GM18508 (cell line): ENCODE data around the gene FOXF2.
"Not testable (repeated sequence)": the region's sequence is repeated elsewhere in the genome, so short reads cannot be mapped to it uniquely, and the experiment has no call there.

Source experiments
- ATAC-seq: cut with Tn5 transposase; IDR thresholded peaks from one replicate; pipeline ENCODE4 v1.9.1; 2021; ENCODE audit warnings: moderate number of reproducible peaks; ENCODE audit not compliant: insufficient read depth, unreplicated experiment

FOXF2 gene

DNA sequence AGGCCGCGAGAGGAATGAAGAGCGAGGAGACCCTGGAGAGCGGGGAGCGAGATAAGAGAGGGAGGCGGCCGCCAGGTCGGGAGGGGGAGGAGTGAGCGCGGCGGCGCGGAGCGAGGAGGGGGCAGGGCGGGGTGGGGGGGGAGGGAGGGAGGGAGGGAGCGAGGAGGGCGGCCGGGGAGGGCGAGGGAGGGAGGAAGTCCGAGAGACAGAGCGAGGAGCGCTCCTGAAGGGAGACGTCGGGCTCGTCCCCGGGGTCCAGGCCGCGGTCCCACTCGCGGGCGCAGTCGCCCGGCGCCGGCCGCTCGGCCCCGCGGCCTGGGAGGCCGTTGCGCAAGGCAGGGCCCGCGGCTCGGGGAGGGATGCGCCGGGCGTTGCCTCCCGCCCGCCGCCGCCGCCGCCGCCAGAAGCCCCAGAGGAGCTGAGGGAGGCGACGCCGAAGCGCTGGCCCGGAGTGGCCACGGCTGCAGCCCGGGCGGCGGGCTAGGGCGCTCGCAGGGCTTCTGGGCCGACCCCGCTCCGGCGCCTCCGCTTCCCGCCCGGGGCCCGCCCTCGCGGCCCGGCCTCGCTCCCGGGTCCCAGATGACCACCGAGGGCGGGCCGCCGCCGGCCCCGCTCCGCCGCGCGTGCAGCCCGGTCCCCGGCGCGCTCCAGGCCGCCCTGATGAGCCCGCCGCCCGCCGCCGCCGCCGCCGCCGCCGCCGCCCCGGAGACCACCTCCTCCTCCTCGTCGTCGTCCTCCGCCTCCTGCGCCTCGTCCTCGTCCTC is at the start of gene FOXF2:
FOXF2 (plus strand) TSS at position 208 of the 764 bp plus-strand sequence; CDS start at position 580, 372 bp downstream.
- no peak for ATAC-seq

DNA sequence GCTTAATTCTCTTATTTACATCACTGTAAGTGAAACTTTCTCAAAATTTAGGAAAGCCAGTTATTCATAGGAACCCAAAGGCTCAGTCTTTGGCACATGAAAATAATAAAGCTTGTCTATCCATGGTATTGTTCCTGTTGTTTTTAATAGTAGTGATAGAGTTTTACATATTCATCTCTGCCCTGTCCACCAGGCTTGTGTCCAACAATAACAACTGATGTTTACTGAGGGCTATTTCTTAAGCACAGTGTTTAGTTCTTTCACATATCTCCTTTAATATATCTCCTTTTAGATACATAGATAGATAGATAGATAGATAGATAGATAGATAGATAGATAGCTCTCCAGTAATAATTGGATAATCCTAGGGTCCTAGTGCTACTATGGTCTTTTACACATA is 43.3 kb upstream of the FOXF2 start:
- no peak for ATAC-seq

DNA sequence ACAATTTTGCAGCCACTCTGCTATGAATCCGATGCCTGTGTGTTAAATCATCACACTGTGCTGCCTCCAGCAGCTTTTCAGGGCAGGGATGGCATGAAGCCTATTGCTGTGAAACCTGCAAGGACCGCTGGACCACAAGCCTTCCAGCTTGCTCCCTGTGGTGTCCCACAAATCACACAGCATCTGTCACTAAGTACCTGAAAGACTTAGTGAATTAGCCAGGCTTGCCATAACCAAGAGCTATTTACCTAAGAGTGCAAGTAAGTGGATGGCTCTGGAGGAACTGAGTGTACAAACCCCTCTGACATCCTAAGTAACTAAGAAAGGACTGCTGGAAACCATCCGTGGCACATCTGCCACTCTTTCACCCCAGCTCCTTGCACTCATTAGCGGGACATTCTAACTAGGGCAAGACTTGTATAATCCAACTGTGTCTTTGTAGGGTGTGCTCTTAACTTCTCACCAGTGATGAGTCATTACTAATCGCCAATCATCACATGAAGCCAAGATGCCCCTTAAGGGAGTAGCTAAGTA is 42.8 kb upstream of the FOXF2 start:
- no peak for ATAC-seq

DNA sequence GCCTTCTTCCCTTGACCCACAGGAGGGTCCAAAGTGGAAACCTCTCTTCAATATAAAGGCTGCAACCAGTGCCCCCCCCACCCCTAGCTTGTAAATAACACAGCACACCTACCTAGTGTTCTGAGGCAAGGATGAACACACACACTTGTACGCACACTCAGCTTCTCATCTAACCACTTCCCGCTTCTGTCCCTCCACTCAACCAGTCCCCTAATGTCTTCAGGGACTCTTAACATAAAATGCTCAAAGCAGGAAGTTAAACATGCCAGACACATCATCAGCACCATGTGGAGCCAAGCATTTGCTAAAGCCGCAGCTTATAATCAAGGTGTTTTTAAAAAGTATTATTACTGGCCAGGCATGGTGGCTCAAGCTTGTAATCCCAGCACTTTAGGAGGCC is 42.2 kb upstream of the FOXF2 start:
- no peak for ATAC-seq

DNA sequence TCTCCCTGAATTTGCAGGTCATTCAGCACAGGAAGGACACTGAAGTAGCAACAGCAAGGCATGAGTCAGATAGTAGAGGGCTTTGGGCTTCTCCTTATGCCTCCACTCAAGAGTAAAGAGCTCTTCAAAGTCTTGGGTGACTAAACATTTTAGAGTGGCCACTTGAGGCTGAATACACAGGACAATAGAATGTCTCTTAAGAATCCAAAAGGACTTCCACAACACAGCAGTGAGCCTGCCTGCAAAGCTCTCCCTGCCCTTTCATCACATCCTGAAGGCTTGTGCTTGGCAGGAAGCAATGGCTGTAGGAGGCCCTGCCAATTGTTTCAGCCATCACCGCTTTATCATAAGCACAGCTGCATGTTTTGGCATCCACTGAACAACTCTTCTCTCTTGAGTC is 40.7 kb upstream of the FOXF2 start:
- ATAC-seq, result no peak

DNA sequence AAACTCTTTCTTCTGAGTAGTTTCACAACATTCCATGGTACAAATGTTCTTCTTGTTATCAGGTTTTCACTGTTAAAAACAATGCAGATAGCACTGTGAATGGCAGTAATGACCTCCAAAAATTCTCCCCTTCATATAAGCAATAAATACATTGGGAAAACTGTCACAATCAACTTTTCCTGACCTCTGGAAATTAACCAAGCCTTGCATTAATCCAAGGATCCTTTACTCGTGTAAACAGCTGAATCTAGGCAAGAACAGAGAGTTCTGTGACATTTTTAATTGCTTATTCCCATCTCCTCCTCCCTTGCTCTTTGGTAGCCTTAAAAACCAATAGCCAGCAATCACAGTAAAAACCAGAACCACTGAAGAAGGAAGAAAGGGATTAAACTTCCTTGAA is 39.7 kb upstream of the FOXF2 start:
- no peak for ATAC-seq

DNA sequence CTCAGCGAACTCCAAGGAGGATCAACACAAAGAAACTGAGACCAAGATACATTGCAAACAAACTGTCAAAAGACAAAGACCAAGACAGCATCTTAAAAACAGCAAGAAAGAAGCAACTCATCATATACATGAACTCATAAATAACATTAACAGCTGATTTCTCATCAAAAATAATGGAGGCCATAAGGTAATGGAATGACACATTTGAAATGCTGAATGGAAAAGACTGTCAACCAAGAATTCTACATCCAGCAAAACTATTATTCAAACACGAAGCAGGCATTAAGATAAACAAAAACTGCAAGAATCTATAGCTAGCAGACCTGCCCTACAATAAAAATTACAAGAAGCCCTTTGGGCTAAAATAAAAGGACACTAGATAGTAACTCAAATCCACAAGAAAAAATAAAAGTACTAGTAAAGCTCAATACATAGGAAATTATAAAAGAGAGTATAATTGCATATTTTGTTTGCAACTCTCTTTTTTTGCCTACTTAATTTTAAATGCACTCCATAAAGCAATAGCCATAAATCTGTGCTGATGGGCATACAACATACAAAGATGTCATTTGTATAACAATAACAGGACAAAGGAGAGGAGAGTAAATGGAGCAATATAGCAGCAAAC is 37.9 kb upstream of the FOXF2 start:
- no peak for ATAC-seq

DNA sequence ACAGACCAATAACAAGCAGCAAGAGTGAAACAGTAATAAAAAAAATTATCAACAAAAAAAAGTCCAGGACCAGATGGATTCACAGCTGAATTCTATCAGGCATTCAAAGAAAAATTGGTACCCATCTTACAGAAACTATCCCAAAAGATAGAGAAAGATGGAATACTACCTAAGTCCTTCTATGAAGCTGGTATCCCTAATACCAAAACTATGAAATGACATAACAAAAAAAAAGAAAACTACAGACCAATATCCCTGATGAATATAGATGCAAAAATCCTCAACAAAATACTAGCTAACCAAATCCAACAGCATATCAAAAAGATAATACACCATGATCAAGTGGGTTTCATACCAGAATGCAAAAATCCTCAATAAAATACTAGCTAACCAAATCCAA is 34.3 kb upstream of the FOXF2 start:
- not testable (repeated sequence) for ATAC-seq

DNA sequence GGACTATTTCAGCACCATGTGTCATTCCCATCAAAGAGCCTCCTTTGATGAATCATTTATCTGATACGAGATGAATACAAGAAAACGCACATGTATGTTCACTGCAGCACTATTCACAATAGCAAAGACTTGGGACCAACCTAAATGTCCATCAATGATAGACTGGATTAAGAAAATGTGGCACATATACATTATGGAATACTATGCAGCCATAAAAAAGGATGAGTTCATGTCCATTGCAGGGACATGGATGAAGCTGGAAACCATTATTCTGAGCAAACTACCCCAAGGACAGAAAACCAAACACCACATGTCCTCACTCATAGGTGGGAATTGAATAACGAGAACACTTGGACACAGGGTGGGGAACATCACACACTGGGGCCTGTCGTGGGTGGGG is 27.7 kb upstream of the FOXF2 start:
- ATAC-seq, result not testable (repeated sequence)

DNA sequence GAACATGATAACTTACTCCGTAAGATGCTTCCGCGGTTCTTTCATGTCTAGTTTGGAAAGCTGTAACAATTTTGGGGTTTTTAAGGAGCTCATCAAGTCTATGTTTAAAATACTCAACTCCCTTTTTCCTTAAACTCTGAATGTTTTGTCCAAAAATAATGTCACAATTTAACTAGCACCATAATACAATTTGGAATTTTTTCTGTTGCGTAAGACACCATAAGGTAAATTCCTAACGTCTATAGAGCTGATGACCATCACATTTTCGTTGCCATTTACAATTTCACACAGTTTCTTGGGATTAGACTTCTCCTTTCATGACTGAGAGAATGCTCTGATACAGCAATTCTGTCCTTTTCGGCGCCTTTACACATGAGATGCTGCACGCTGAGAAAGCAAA is 26.7 kb upstream of the FOXF2 start:
- ATAC-seq, result no peak

DNA sequence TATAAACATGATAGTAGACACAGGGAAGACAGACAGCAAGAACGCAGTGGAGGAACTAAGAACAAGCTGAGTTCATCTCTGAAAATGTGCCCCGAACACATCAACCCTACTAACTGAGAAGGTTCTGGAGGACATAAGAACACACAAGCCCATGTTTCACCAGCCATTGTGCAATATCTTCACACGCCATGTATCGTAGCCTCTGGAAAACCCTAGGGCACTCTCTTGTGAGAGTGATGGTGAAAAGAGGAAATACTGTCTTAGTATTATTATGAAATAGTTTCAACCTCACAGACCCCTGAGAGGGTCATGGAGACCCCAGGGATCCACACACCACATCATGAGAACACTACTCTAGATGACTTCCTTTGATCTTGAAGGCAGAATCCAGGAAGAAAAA is 26.1 kb upstream of the FOXF2 start:
- no peak for ATAC-seq

DNA sequence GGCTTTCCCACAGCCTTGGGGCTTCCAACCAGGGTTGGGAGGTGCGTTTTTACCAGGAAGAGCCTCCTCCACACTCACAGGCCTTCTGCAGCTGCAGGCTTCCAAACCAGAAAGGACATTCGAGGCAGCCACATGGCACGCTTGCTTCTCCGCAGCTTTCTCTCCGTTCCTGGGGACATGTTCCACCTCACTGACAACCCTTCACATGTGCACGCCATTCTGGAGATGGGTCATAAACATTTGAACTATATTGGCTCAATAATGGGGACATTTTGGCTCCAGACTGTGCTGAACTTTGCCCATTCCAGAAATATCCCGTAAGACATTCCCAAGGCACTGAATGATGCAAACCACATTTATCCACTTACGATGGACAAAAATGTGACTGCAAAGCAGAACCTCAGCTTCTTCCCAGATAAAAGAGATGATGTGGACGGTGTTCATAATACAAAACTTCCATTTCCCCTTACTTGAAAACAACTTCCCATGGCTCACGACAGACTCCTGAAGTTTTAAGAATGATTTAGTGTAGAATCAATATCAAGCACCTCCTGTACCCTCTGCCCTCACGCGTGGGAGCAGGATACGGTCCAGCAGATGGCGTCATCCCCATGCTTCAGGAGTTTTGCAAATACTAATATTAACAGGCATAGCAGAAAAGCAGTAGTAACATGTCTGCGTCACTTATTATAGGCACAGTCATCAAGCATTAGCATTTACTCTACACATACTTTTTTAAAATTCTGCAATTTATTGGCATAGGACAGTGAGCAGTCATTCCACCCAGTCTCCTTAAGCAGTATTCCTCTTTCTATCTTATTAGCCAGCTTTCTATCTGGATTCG is 25.4 kb upstream of the FOXF2 start:
- no peak for ATAC-seq

DNA sequence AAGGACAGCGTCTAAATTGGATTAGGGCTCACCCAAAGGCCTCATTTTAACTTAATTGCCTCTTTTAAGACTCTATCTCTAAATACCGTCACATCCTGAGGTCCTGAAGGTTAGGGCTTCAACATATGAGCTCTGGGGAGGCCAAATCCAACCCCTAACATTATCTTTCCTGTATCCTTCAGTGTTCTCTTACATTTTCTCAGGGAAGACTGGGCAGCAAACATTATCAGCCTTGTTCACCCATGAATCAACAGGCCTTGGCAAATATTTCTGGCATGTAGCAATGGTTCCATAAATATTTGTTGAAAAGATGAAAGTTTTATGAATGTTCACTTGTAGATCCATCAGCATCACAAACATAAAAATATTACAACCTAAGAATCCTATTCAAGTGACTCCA is 24.6 kb upstream of the FOXF2 start:
- no peak for ATAC-seq

DNA sequence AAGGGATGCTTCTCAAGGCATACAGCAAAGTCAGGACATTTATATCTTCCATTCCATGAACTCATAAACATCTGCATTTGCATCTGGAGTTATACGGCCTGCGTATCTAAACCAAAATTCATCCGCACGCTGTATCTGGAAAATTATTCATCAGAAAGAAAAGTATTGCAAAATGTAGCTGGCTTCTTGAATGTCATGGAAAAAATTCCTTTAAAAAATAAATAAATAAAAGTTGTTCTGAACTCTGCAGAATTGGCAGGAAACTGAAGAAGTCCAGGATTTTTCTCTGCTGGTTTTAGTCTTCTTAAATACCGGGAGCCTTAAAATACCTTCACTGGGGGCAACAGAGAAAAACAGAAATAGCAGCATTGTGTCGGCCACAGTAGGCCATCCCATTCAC is 23.7 kb upstream of the FOXF2 start:
- no peak for ATAC-seq

DNA sequence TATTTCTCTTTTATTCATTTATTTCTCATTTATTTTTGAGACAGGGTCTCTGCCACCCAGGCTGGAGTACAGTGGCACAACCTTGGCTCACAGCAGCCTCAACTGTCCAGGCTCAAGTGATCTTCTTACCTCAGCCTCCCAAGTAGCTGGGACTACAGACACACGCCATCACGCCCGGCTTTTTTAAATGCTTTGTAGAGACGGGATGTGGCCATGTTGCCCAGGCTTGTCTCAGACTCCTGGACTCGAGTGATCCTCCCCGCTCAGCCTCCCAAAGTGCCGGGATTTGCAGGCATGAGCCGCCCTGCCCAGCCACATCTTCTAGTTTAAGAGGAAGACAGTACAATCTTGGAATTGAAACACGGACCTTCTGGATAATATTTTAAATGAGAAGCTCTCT is 21.6 kb upstream of the FOXF2 start:
- no peak for ATAC-seq

DNA sequence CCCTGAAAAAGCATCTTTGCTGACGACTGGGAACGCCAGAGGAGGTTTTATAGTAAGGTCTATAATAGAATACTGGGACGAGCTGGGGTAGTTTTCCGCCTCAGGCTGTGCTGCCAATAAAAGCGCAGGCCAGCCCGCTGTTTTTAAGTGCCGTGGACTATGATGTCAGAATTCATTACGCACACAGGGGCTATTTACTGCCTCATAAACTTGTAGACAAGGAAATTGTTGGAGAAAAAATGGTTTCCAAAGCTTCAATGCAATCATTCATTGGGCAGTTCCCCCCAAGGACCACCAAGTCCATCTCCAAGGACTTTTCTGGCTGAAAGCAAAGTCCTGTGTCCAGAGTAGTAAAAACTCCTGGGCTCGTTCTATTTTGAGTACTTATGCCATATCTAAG is 20.4 kb upstream of the FOXF2 start:
- ATAC-seq, result no peak

DNA sequence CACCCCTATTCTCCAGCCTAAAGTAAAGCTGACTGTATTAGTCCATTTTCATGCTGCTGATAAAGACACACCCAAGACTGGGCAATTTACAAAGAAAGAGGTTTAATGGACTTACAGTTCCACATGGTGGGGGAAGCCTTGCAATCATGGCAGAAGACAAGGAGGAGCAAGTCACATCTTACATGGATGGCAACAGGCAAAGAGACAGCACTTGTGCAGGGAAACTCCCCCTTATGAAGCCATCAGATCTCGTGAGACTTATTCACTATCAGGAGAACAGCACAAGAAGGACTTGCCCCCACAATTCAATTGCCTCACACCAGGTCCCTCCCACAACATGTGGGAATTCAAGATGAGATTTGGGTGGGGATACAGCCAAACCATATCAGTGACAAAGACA is 19.7 kb upstream of the FOXF2 start:
- ATAC-seq, result not testable (repeated sequence)

DNA sequence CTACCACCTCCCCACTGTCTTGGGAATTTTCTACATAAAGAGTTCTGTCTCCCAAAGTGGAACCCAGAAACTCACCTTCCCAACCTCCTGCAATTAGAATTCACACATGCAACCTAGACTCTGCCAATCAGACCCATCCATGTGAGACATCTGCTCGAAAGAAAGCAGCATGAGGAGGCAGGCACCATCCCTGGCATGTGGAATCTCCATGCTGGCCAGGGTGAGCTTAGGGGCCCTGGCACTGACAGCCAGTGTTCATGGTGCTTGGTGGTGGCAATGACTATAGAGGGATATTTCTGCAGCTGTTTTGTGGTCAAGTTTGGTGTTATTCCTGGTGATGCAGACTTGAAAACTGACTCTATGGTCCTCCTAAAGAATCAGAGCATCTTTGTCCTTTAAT is 17.4 kb upstream of the FOXF2 start:
- no peak for ATAC-seq

DNA sequence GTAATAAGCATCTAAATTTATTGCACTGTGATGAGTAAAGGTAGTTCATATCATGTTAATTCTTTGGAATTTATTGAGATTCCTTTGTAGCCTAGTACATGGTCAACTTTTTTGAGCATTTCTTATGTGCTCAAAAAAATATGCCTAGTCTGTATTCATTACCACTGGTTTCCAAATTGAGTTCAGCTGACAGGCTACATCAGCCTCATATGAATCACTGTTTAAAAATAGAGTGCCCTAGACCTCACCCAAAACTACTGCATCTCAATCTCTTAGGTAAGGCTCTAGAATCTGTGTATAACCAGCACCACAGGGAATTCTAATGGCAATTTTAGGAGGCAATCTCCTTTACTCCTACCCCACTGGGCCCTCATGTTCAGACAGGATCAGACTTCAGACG is 16.7 kb upstream of the FOXF2 start:
- no peak for ATAC-seq

DNA sequence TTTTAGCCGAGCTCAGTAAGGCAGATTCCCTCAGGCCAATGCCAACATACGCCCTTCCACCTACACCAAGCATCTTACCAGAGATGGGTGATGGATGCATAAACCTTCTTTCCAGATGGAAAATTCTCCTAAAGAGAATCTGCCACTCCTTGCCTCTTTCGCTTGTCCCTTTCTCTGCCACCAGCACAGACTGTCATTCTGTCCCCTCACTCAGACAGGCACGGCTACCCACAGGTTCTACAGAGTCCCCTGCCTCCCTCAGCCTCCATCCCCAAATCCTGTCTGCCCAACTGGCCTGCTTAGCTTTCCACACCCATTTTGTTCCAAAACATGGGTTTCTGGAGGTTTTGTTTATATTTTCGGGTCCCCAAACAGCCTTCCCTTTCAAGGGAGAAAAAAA is 12.7 kb upstream of the FOXF2 start:
- ATAC-seq, result no peak

DNA sequence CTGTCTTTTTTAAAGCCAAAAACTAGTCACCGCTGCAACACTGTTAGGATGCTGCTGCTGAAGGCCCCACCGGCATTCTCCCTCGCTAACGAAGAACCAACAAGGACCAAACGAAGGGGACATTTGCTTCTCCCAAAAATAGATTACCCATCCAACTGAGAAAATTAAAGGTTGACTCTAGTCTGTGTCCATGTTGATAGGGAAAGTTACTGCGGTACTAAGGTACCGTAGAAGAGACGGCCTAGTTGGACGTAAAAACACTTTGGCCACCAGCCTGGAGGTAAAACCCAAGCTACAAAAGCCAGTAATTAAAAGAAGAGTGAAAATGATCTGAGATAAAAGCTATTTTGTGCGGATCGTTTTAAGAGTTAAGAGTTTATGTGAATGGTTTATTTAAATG is 11.8 kb upstream of the FOXF2 start:
- no peak for ATAC-seq
